Spleen (tissue), 7 donors: ENCODE measurements around the gene DLX6.

Source experiments
- POLR2A ChIP-seq, 3 donors: fragments of 450-650 bp; IDR thresholded peaks; one replicate each; pipeline ENCODE4 v1.5.1; 2017; ENCODE audit warnings: antibody characterized with exemption in 3 of 3, mild to moderate bottlenecking in 1 of 3
- POLR2AphosphoS5 ChIP-seq, 3 donors: sonication (generic); formaldehyde crosslinking; IDR thresholded peaks; one replicate each; pipeline ENCODE4 v1.5.1; 2017; ENCODE audit warnings: antibody characterized with exemption in 3 of 3
- TF ChIP-seq, protein P1 (sequence below), 11 experiments: fragments of 200-600 bp in 7 of 11; fragments of 450-650 bp in 4 of 11; sonication (generic) in 4 of 11; IDR thresholded peaks in 8 of 11; conservative IDR thresholded peaks in 3 of 11; 1 replicate in 7 of 11; 2 replicates in 4 of 11; pipeline versions ENCODE4 v1.4.0 to v1.8.0; 2016 to 2021; ENCODE audit warnings: antibody characterized with exemption in 11 of 11, inconsistent platforms in 4 of 11, mild to moderate bottlenecking in 1 of 11
- donor health status: DM: no; HTN: no; CAD: no; lungs with moderate emphysema.
- donor health status: DM: no; HTN: no; CAD: no.
- donor health status: DM: no; HTN: no; CAD: no.

DNA sequence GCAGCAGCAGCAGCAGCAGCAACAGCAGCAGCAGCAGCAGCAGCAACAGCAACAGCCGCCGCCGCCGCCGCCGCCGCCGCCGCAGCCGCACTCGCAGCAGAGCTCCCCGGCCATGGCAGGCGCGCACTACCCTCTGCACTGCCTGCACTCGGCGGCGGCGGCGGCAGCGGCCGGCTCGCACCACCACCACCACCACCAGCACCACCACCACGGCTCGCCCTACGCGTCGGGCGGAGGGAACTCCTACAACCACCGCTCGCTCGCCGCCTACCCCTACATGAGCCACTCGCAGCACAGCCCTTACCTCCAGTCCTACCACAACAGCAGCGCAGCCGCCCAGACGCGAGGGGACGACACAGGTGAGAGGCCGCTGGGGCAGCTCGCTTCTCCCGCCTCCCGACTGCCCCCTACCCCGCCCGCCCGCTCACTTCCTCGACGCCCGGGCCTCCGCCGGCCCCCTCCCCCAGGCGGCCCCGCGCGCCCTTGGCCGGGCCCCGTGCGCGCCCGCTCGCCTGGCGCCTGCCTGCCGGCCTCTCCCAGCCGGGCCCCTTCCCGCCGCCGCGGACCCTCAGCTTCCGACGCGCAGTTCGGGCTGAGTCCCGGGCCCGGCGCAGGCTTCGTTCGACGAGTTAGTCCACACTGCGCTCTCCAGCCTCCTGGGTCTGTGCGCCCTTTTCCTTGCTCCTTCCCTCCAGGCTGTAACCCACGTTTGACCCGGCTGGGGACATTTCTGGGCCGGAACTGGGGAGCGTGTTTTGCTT lies 882 bp downstream of the DLX6 start:
- no peak for TF ChIP-seq POLR2A (IDR thresholded peaks at IDR 0.05)
- TF ChIP-seq, protein P1, sequence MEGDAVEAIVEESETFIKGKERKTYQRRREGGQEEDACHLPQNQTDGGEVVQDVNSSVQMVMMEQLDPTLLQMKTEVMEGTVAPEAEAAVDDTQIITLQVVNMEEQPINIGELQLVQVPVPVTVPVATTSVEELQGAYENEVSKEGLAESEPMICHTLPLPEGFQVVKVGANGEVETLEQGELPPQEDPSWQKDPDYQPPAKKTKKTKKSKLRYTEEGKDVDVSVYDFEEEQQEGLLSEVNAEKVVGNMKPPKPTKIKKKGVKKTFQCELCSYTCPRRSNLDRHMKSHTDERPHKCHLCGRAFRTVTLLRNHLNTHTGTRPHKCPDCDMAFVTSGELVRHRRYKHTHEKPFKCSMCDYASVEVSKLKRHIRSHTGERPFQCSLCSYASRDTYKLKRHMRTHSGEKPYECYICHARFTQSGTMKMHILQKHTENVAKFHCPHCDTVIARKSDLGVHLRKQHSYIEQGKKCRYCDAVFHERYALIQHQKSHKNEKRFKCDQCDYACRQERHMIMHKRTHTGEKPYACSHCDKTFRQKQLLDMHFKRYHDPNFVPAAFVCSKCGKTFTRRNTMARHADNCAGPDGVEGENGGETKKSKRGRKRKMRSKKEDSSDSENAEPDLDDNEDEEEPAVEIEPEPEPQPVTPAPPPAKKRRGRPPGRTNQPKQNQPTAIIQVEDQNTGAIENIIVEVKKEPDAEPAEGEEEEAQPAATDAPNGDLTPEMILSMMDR (IDR thresholded peaks at IDR 0.05 in 8 of 11, conservative IDR thresholded peaks at IDR 0.05 in 3 of 11) = no peak
- TF ChIP-seq POLR2AphosphoS5 (IDR thresholded peaks at IDR 0.05) = no peak
